ENCODE measurements around the gene XRCC6. TPM values are rescaled to one million over a fixed set of nuclear protein-coding genes. Genes with fewer than 3 reads are reported as not detected.

XRCC6 gene
- total and polyA plus RNA-seq, 12 donors, result 122 to 498 (median 240) TPM

DNA sequence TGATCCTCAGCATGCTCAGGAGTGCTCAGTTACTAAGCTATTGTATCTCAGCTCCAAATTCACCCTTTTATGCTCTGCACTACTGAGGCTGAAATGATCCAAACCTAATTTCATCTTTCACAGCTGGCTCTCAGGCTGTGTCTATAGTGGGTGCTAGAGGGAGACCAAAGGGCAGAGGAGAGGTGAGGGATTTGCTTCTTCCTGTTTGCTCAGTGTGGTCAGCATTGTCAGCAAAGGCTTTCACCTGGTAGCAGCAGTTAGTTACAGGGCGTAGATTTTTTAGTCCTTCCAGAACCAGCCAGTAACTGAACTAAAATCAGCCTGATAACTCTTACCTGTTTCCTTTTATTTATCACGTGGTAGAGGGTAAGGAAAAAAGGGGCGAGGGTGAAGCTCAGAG is 33.2 kb downstream of the XRCC6 start:
- DNase-seq, result no peak
- intact Hi-C loops (cut with DNase I), result no loop called here
- TF ChIP-seq, protein P1, sequence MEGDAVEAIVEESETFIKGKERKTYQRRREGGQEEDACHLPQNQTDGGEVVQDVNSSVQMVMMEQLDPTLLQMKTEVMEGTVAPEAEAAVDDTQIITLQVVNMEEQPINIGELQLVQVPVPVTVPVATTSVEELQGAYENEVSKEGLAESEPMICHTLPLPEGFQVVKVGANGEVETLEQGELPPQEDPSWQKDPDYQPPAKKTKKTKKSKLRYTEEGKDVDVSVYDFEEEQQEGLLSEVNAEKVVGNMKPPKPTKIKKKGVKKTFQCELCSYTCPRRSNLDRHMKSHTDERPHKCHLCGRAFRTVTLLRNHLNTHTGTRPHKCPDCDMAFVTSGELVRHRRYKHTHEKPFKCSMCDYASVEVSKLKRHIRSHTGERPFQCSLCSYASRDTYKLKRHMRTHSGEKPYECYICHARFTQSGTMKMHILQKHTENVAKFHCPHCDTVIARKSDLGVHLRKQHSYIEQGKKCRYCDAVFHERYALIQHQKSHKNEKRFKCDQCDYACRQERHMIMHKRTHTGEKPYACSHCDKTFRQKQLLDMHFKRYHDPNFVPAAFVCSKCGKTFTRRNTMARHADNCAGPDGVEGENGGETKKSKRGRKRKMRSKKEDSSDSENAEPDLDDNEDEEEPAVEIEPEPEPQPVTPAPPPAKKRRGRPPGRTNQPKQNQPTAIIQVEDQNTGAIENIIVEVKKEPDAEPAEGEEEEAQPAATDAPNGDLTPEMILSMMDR (IDR thresholded peaks at IDR 0.05), result no peak
- no peak for TF ChIP-seq POLR2A (IDR thresholded peaks at IDR 0.05)
- Histone ChIP-seq H3K27me3 (no peaks in the 10 kb centered on the region), H3K4me3 (no peak overlapping the region), H3K9me3 (replicated peaks in 1 of 3) (no peaks in the 10 kb centered on the region), H3K4me1 (replicated peaks in 1 of 2) (no peaks in the 10 kb centered on the region), H3K27ac (no peak overlapping the region), H3K36me3 (replicated peaks in 1 of 2) (peaks cover 0 to 100% of the 10 kb centered on the region in 2 donors)
- 88 to 98% (median 93%) methylated on average over 3 of the region's 3 CpGs for WGBS, 4 donors

DNA sequence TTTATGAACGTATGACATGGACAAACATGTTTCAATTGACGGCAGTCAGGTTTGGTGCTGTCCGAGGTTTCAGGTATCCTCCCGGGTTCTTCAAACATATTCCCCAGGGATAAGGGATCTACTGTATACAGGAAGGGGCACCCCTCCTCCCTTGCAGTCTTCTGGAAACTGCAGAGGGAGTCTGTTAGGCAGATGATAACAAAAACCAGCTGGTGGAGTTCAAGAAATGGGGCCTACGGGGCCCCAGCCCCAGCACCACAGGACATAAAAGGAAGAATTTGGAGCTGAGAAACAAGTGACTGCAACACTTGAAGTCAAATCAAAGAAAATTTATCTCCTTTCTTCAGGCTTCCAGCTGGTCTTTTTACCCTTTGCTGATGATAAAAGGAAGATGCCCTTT is 35.5 kb downstream of the XRCC6 start:
- WGBS, 4 donors, result 76 to 83% (median 79%) methylated on average over 5 of the region's 5 CpGs
- peaks cover 0 to 96% of the 10 kb centered on the region in 2 donors for H3K36me3 ChIP-seq (replicated peaks in 1 of 2)
- TF ChIP-seq POLR2A (IDR thresholded peaks at IDR 0.05), result no peak
- TF ChIP-seq, protein P1 (IDR thresholded peaks at IDR 0.05), result no peak

DNA sequence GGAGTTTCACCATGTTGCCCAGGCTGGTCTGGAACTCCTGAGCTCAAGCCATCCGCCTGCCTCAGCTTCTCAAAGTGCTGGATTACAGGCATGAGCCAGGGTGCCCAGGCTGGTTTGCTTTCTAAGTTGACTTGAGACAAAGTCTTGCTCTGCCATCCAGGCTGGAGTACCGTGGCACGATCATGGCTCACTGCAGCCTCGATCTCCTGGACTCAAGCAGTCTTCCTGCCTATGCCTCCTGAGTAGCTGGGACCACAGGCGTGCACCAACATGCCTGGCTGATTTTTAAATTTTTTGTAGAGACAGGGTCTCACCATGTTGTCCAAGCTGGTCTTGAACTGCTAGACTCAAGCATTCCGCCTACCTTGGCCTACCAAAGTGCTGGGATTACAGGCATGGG is 36.6 kb downstream of the XRCC6 start:
- no peaks in the 10 kb centered on the region for H3K9me3 ChIP-seq (replicated peaks in 1 of 3)
- intact Hi-C loops (cut with DNase I), result no loop called here
- no peaks in the 10 kb centered on the region for H3K27me3 ChIP-seq
- H3K4me1 ChIP-seq (replicated peaks in 1 of 2), result peaks cover 12 to 16% of the 10 kb centered on the region in 2 donors
- no peak overlapping the region for H3K4me3 ChIP-seq
- 94 to 100% (median 98%) methylated on average over 5 to 6 of the region's 6 CpGs for WGBS, 4 donors
- H3K36me3 ChIP-seq (replicated peaks in 1 of 2), result peaks cover 0 to 96% of the 10 kb centered on the region in 2 donors
- peak in 1 of 7 donors; percentile 48 for DNase-seq
- TF ChIP-seq POLR2A (IDR thresholded peaks at IDR 0.05), result no peak
- TF ChIP-seq, protein P1 (IDR thresholded peaks at IDR 0.05), result no peak
- H3K27ac ChIP-seq, result no peak overlapping the region

More for the DNA sequence above, 35.5 kb downstream of the XRCC6 start:
- intact Hi-C loops (cut with DNase I), result no loop called here
- Histone ChIP-seq H3K4me3 (no peak overlapping the region), H3K4me1 (replicated peaks in 1 of 2) (peaks cover 11 to 16% of the 10 kb centered on the region in 2 donors), H3K27me3 (no peaks in the 10 kb centered on the region), H3K27ac (no peak overlapping the region), H3K9me3 (replicated peaks in 1 of 3) (no peaks in the 10 kb centered on the region)
- DNase-seq, result peak in 1 of 7 donors; percentile 46

DNA sequence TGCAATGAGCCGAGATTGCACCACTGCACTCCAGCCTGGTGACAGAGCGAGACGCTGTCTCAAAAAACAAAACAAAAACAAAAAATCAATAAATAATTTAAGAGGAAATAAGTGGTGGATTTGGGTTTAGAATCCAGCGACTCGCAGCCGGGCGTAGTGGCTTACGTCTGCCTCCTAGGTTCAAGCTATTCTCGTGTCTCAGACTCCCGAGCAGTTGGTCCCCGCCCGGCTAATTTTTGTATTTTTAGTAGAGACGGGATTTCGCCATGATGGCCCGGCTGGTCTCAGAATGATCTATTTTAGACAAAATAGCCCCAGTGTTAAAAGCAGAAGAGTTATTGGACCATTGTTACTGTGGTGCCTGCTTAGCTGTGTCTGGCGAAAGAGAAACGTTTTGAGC is 37.8 kb downstream of the XRCC6 start:
- WGBS, 4 donors, result 92 to 96% (median 93%) methylated on average over 17 of the region's 17 CpGs
- peaks cover 0 to 96% of the 10 kb centered on the region in 2 donors for H3K36me3 ChIP-seq (replicated peaks in 1 of 2)
- intact Hi-C loops (cut with DNase I), result no loop called here
- H3K4me1 ChIP-seq (replicated peaks in 1 of 2), result peaks cover 12 to 16% of the 10 kb centered on the region in 2 donors
- peak in 1 of 7 donors; percentile 50 for DNase-seq
- H3K4me3 ChIP-seq, result no peak overlapping the region
- H3K27ac ChIP-seq, result no peak overlapping the region
- no peaks in the 10 kb centered on the region for H3K9me3 ChIP-seq (replicated peaks in 1 of 3)
- no peak for TF ChIP-seq POLR2A (IDR thresholded peaks at IDR 0.05)
- TF ChIP-seq, protein P1 (IDR thresholded peaks at IDR 0.05), result no peak
- no peaks in the 10 kb centered on the region for H3K27me3 ChIP-seq

Data from adrenal gland (tissue), 12 donors.